Activated naive CD8-positive, alpha-beta T cell treated with anti-CD3 and anti-CD28 coated beads, Interleukin-2, amount 50 U/mL, for 24 hours (primary cell): ENCODE results near the gene CEACAM1.
"Not testable (repeated sequence)": the region's sequence is repeated elsewhere in the genome, so short reads cannot be mapped to it uniquely, and the experiment has no call there.

Source experiments
- ATAC-seq: fragments of 150-1000 bp; cut with Tn5 transposase; one replicate; pipeline ENCODE4 v1.10.0; 2021
- DNase-seq: peaks from one replicate; pipeline ENCODE4 v3.0.0; 2021
- H3K27ac Mint-ChIP-seq: one replicate; pipeline ENCODE4 v1.8.0; 2021; ENCODE audit warnings: mild to moderate bottlenecking, mixed read lengths
- H3K27me3 Mint-ChIP-seq: one replicate; pipeline ENCODE4 v1.8.0; 2021; ENCODE audit warnings: mixed read lengths
- H3K36me3 Mint-ChIP-seq: one replicate; pipeline ENCODE4 v1.8.0; 2021; ENCODE audit warnings: low read depth, mixed read lengths
- H3K4me1 Mint-ChIP-seq: one replicate; pipeline ENCODE4 v1.8.0; 2021; ENCODE audit warnings: mixed read lengths
- H3K4me3 Mint-ChIP-seq: one replicate; pipeline ENCODE4 v1.8.0; 2021; ENCODE audit warnings: mild to moderate bottlenecking, moderate library complexity, mixed read lengths
- H3K9me3 Mint-ChIP-seq: one replicate; pipeline ENCODE4 v1.8.0; 2021; ENCODE audit warnings: mixed read lengths

CEACAM1 gene

DNA sequence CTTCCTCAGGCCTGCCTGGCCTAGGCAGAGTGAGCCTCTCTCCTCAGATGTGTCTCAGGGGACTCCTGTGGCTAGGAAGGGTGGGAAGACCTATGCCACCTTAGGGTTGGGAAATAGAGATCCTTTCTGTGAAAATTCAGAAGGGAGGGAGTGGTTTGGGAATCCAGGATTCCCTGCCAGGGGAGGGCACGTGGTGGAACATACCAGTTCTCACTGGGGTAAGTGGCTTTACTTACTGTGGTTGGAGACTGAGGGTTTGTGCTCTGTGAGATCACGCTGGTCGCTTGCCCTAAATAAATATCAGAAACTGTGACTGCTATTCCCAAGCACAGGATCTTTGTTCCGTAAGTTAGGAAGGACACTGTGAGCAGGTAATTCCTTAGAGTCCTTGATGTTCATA is 16.9 kb downstream of the CEACAM1 start:
- no peaks in the 10 kb centered on the region for H3K9me3 Mint-ChIP-seq
- H3K36me3 Mint-ChIP-seq = peaks cover 4% of the 10 kb centered on the region
- no peak overlapping the region for H3K4me3 Mint-ChIP-seq
- H3K27me3 Mint-ChIP-seq = no peaks in the 10 kb centered on the region
- no peak overlapping the region for H3K27ac Mint-ChIP-seq
- H3K4me1 Mint-ChIP-seq = peaks cover 32% of the 10 kb centered on the region
- DNase-seq (no peak), ATAC-seq (no peak)

DNA sequence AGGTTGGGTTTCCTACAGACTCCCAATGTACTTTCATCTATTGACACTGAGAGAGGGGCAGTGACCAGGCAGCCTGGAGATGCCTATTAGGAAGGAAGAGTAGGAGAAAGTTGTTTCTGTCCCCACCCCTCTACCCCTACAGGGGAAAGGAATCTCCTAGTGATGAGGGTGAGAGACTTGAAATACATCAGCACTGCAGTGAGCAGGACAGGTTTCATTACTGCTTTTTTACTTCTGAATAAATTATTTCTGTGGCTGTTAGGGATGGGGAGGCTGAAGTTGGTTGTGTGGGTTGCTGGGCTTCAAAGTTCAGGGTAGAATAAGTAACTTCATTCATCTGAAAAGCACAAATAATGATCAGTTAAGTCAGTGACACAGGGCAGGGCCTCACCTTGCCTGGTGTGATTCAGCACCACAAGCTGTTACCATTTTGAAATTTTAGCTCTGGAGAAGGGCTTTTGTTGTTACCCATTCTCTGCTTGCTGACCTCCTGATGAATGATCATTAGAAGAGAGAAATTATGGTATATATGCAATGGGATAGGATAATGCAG is 19.3 kb downstream of the CEACAM1 start:
- peaks cover 4% of the 10 kb centered on the region for H3K36me3 Mint-ChIP-seq
- no peaks in the 10 kb centered on the region for H3K9me3 Mint-ChIP-seq
- no peak overlapping the region for H3K4me3 Mint-ChIP-seq
- no peak for DNase-seq
- H3K27ac Mint-ChIP-seq = no peak overlapping the region
- H3K27me3 Mint-ChIP-seq = no peaks in the 10 kb centered on the region
- ATAC-seq = peak; percentile 35
- H3K4me1 Mint-ChIP-seq = peaks cover 43% of the 10 kb centered on the region

DNA sequence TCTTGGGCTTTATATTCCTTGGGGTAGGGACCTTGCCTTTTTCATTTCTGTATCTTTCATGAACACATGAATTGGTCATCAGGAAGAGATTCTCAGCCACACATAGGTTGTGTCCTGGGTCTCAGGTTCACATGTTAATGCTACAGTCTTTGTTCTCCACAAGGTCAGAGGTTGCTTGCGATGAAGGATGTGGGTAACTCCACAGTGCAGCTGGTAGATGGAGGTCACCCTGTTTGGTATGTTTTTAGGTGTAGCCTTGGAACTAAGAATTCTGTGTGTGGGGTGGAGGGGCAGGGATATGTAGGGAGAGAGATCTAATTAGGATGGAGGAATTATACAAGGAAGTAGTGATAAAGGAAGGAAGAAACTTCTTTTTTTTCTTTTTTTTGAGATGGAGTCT is 23.2 kb downstream of the CEACAM1 start:
- Mint-ChIP-seq H3K4me1 (peaks cover 27% of the 10 kb centered on the region), H3K27ac (no peak overlapping the region), H3K9me3 (no peaks in the 10 kb centered on the region), H3K4me3 (no peak overlapping the region), H3K36me3 (no peaks in the 10 kb centered on the region), H3K27me3 (no peaks in the 10 kb centered on the region)
- DNase-seq = no peak
- ATAC-seq = no peak

- Mint-ChIP-seq H3K27ac (no peak overlapping the region), H3K4me1 (peaks cover 22% of the 10 kb centered on the region), H3K9me3 (no peaks in the 10 kb centered on the region), H3K27me3 (no peaks in the 10 kb centered on the region), H3K4me3 (no peak overlapping the region), H3K36me3 (no peaks in the 10 kb centered on the region)
- no peak for ATAC-seq
- DNase-seq = no peak
Observed at GRCh38 chr19:42501733-42502132, 26.5 kb downstream of the CEACAM1 start.

- DNase-seq, H3K27ac Mint-ChIP-seq, H3K27me3 Mint-ChIP-seq, H3K4me3 Mint-ChIP-seq, ATAC-seq, H3K36me3 Mint-ChIP-seq, H3K9me3 Mint-ChIP-seq: not testable (repeated sequence)
- H3K4me1 Mint-ChIP-seq = peaks cover 20% of the 10 kb centered on the region
Observed at GRCh38 chr19:42501243-42501642, 27.0 kb downstream of the CEACAM1 start.

GRCh38 chr19:42498169-42498757 is 30.0 kb downstream of the CEACAM1 start:
- no peak for DNase-seq
- Mint-ChIP-seq H3K9me3 (no peaks in the 10 kb centered on the region), H3K36me3 (no peaks in the 10 kb centered on the region), H3K4me3 (no peak overlapping the region), H3K27me3 (no peaks in the 10 kb centered on the region), H3K4me1 (peaks cover 10% of the 10 kb centered on the region), H3K27ac (no peak overlapping the region)
- ATAC-seq = no peak

GRCh38 chr19:42497492-42498168 is 30.7 kb downstream of the CEACAM1 start:
- DNase-seq (no peak), ATAC-seq (no peak)
- Mint-ChIP-seq H3K27ac (no peak overlapping the region), H3K9me3 (no peaks in the 10 kb centered on the region), H3K4me3 (no peak overlapping the region), H3K4me1 (peaks cover 10% of the 10 kb centered on the region), H3K27me3 (no peaks in the 10 kb centered on the region), H3K36me3 (no peaks in the 10 kb centered on the region)

DNA sequence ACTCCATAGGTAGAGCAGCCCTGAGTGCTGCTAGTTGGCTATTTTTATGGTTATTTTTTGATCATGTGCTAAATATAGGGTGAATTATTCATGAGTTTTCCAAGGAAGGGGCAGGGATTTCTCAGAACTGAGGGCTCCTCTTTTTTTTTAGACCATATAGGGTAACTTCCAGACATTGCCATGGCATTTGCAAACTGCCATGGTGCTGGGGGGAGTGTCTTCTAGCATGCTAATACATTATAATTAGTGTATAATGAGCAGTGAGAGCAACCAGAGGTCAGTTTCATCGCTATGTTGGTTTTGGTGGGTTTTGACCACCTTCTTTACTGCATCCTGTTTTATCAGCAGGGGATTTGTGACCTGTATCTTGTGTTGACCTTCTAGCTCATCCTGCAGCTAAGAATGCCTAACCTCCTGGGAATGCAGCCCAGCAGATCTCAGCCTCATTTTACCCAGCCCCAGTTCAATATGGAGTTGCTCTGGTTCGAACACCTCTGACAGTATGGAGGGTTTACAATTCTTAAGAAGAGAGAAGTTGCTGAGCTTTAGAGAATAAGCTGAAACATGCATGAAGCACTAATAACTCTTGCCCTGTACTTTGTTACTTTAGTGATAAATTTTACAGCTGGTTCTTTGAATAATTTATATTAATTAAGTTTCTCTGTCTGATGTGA is 31.7 kb downstream of the CEACAM1 start:
- Mint-ChIP-seq H3K27ac (no peak overlapping the region), H3K36me3 (no peaks in the 10 kb centered on the region), H3K4me3 (no peak overlapping the region), H3K4me1 (peaks cover 6% of the 10 kb centered on the region), H3K9me3 (no peaks in the 10 kb centered on the region), H3K27me3 (no peaks in the 10 kb centered on the region)
- DNase-seq (no peak), ATAC-seq (no peak)

DNA sequence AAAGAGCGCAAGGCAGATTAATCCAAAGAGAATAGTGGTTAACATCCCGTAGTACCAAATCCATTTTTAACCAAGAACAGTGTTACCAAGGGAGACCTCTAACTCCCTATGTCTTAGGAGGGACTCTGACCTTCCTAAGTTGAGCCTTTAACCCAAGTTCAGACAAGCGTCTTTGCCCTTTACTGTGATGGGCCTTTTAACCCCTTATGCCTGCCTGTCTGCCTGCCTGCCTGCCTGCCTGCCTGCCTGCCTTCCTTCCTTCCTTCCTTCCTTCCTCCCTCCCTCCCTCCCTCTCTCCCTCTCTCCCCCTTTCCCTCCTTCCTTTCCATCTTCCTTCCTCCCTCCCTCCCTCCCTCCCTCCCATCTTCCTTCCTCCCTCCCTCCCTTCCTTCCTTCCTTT is 32.6 kb downstream of the CEACAM1 start:
- H3K9me3 Mint-ChIP-seq = no peaks in the 10 kb centered on the region
- no peak overlapping the region for H3K27ac Mint-ChIP-seq
- ATAC-seq (no peak), DNase-seq (no peak)
- peaks cover 6% of the 10 kb centered on the region for H3K4me1 Mint-ChIP-seq
- H3K36me3 Mint-ChIP-seq = no peaks in the 10 kb centered on the region
- no peaks in the 10 kb centered on the region for H3K27me3 Mint-ChIP-seq
- no peak overlapping the region for H3K4me3 Mint-ChIP-seq

DNA sequence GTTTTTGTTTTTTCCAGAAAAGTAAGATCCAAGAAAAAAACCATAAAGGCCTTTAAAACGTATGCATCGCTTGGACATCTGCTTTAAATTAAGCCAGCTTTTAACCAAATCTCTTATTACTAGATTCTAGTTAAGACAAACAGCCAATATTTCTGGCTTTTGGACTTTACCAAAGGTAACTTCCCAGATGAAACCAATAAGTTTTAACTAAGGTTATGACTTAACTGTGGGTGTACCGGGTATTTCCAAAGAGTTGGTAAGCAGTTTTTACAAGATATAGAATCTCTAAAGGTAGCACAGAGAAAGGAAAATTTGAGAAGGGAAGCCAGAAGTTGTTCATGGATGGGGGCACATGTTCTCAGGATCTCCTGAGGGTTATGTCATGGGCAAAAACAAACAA is 34.0 kb downstream of the CEACAM1 start:
- no peak overlapping the region for H3K4me3 Mint-ChIP-seq
- H3K27ac Mint-ChIP-seq = no peak overlapping the region
- no peaks in the 10 kb centered on the region for H3K9me3 Mint-ChIP-seq
- no peak for DNase-seq
- no peaks in the 10 kb centered on the region for H3K27me3 Mint-ChIP-seq
- H3K36me3 Mint-ChIP-seq = no peaks in the 10 kb centered on the region
- ATAC-seq = no peak
- H3K4me1 Mint-ChIP-seq = peaks cover 6% of the 10 kb centered on the region

- Mint-ChIP-seq H3K36me3 (no peaks in the 10 kb centered on the region), H3K4me1 (no peaks in the 10 kb centered on the region), H3K27ac (no peak overlapping the region)
Observed at GRCh38 chr19:42488783-42489521, 39.3 kb downstream of the CEACAM1 start.

GRCh38 chr19:42487798-42488178 is 40.5 kb downstream of the CEACAM1 start:
- no peak overlapping the region for H3K4me3 Mint-ChIP-seq
- no peaks in the 10 kb centered on the region for H3K27me3 Mint-ChIP-seq
- DNase-seq = no peak
- ATAC-seq = no peak
- no peak overlapping the region for H3K27ac Mint-ChIP-seq
- peaks cover 2% of the 10 kb centered on the region for H3K4me1 Mint-ChIP-seq
- no peaks in the 10 kb centered on the region for H3K9me3 Mint-ChIP-seq
- H3K36me3 Mint-ChIP-seq = no peaks in the 10 kb centered on the region

More at GRCh38 chr19:42488783-42489521, 39.3 kb downstream of the CEACAM1 start:
- DNase-seq (no peak), ATAC-seq (no peak)
- Mint-ChIP-seq H3K4me3 (no peak overlapping the region), H3K27me3 (no peaks in the 10 kb centered on the region), H3K9me3 (no peaks in the 10 kb centered on the region)

GRCh38 chr19:42487032-42487797 is 41.1 kb downstream of the CEACAM1 start:
- no peaks in the 10 kb centered on the region for H3K27me3 Mint-ChIP-seq
- H3K4me3 Mint-ChIP-seq = no peak overlapping the region
- no peaks in the 10 kb centered on the region for H3K9me3 Mint-ChIP-seq
- no peak for DNase-seq
- no peaks in the 10 kb centered on the region for H3K36me3 Mint-ChIP-seq
- H3K4me1 Mint-ChIP-seq = peaks cover 2% of the 10 kb centered on the region
- no peak overlapping the region for H3K27ac Mint-ChIP-seq
- no peak for ATAC-seq

DNA sequence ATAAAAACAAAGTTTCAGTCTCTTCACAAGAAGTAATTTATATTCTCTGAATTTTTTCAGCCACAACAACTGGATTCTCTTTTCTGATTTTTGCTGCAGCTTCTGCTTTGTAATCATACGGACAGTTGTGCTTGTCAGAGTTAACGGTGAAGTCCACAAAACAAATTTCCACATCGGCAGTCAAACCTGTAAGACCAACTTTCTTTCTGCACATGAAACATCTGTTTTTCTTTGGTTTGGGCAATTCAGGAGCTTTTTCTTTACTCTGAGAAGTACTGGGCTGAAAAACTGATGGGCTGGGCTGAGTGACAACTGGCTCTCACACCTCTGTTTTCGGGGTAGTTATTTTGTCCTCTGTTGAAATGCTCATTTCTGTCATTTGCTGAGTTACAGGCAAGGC is 43.2 kb downstream of the CEACAM1 start:
- H3K27me3 Mint-ChIP-seq, H3K4me3 Mint-ChIP-seq: not testable (repeated sequence)
- H3K4me1 Mint-ChIP-seq = peaks cover 18% of the 10 kb centered on the region

More for the DNA sequence above, 43.2 kb downstream of the CEACAM1 start:
- not testable (repeated sequence) for H3K27ac Mint-ChIP-seq, ATAC-seq, H3K9me3 Mint-ChIP-seq, DNase-seq, H3K36me3 Mint-ChIP-seq
